GM19455 (cell line): ENCODE data around the gene SLC35A3.
A peak's percentile ranks its signal among the peaks of the same experiment; 100 is the strongest.
"Not testable (repeated sequence)": the region's sequence is repeated elsewhere in the genome, so short reads cannot be mapped to it uniquely, and the experiment has no call there.

Source experiments
- ATAC-seq: cut with Tn5 transposase; IDR thresholded peaks from one replicate; pipeline ENCODE4 v1.9.1; 2021; ENCODE audit not compliant: unreplicated experiment

SLC35A3 gene

DNA sequence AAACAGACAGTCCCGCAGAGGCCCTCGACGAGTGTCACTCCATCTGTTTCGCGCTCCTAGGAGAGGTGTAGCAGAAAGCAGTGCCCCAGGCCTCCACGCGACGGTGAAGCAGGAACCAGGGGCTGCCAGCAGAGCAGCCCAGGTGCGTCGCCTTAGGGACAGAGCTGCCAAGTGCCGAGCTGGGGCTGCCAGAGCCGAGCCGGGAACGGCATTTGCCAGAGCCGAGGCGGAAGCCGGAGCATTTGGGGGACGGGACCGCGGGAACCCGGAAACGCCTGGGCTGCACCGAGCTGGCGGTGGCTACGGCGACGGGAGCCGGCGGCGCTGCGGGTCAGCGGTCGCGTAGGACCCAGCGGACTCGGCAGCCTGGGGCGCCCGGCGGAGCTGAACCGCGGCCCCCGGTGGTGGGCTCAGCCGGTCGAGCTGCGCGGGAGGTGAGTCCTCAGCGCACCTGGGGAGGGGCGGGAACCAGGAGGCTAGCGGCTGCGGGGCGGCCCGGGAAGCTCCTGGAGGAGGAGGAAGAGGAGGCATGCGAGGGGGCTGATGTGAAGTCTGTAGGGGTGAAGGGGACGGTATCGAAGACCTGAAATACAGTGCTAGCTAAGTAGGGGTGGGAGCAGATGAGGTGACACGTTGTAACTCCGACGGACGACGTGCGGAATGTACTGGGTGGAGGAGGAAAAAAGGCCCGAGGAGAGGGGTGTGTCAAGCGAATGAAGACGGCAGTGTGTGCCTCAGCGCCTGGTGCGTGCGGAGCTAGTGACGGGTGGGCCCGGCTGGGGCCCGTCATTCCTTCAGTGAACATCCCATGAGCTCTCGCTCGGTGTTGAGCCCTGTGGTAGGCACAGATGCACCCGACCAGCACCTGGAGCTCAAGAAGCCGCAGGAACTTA, at the start of gene SLC35A3:
Gene SLC35A3, plus strand, starts transcription at position 268 of the 893 bp plus-strand sequence. CDS start 23,559 bp downstream, outside the sequence.
- ATAC-seq: peak; percentile 87

- no peak for ATAC-seq
Observed at GRCh38 chr1:99934801-99935200, 35.0 kb upstream of the SLC35A3 start.

DNA sequence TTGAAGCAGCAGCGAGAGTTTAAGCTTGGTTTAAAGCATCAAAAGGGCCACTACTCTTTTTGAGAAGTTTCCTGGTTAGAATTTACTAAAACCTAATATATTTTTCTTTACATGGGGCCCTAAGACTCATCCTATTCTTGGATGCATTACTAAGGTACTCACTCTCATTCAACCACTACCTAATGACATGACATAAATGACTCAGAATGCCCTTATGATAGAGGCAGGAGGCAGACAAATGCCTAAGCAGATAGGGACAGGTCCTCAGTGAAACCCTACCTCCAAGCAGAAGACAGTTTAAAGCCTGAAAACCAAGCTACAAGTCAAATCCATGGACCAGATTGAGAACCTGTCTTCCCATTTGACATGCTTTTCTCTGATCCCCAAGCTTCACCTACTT, 34.3 kb upstream of the SLC35A3 start:
- ATAC-seq: no peak

DNA sequence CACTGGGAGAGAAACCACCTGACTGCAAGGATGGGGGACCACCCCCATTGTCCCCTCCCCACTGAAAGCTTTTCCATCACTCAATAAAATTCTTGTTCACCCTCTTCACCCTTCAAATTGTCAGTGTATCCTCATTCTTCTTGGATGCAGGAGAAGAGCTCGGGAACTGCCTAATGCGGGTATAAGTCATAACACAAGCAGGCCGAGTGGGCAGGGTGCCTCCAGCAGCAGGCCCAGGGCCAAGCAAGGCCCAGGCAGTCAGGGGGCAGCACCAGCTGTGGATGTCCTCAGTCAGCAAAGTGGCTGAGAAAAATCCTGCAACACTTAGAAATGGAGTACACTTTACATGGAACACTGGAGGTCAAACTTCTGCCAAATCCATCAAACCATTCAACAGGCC, 33.7 kb upstream of the SLC35A3 start:
- no peak for ATAC-seq

DNA sequence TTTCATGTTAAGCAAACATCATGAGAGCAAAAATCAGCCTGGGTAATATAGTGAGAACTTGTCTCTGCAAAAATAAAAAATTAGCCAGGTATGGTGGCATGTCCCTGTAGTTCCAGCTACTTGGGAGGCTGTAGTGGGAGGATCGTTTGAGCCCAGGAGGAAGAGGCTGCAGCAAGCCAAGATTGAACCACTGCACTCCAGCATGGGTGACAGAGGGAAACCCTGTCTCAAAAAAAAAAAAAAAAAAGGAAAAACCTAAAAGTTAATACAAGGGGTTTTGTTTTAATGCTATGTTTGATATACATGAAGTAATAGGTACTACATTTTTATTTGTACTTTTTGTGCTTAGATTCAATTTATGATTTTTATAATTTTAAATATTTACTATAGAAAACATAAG, 27.1 kb upstream of the SLC35A3 start:
- ATAC-seq: no peak

DNA sequence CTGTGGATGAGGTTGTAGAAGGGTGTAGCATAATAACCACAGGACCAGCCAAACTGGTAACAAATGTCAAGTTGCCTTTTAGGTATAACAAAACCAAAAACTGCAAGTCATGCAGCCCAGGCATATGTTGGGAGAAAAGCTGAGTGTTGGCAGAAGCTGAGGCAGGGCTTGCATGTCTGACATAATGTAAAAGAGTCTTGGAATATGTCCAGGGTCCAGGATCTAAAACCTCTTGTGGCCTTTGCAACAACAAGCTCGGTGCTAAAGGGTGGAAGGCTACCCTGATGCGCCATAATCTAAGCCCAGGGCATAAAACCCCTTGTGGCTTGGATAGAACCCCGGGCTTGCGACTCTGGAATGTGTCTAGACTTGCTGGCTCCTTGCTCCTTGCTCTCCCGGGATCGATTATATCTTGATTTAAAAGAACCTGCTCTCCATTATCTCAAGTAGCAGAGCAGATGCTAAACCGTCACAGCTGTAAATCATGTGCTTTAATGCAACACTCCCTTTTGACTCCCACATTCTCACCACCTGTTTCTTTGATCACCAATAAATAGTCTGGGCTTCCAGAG, 26.5 kb upstream of the SLC35A3 start:
- no peak for ATAC-seq

- no peak for ATAC-seq
Observed at GRCh38 chr1:99944192-99944591, 25.6 kb upstream of the SLC35A3 start.

DNA sequence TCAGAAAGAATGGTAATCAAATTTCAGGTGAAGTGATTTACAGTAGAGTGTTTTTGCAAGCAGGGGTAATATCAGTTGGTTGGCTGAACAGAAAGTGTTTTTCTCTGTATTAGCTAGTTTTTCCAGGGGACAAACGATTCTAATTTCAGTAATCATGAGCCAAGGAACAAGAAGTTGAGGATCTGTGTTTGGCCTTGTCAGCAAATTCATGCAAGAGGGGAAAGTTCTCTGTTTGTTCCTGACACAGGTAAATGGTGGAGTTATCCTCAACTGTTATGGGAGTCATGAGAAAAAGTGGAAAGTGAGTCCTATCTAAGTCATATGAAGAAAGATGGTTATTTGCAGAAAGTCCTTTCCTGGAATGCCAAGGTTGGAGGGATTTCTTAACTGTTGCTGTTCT, 24.6 kb upstream of the SLC35A3 start:
- ATAC-seq: no peak

- ATAC-seq: no peak
Observed at GRCh38 chr1:99950486-99950885, 19.3 kb upstream of the SLC35A3 start.

DNA sequence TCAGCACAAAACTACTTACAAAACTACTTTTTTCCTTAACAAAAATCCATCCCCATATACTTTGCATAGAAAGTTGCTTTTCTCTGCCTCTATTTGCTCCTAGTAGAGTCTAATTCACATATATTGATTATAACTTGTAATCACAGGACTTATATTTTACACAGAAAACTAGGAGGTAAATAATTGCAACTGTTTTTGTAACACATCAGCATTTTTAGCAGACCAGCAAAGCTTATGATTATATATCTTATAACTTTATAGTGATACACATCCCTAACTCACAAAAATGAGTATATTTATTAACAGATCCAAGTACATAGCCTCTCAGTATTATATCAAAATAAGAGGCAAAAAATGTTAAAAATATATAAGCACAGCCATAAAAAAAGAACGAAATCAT, 17.3 kb upstream of the SLC35A3 start:
- ATAC-seq: no peak

- ATAC-seq: no peak
Observed at GRCh38 chr1:99955375-99955774, 14.4 kb upstream of the SLC35A3 start.

DNA sequence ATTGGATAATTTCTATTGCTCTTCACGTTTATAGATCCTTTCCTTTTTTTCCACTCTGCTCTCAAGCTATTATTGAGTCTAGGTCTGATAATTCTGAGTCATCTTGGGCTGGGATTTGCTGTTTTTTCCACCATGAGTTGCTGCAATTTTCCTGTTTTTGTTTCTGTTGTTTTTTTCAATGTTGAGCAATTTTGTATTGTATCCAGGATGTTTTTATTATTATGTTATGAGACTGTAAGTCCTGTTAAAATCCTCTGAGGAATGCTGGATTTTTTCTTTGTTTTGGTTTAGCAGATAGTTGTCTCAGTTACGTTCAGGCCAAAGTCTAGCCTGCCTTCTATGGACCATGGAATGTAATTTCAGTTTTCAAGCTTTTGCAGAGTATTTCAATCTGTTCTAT, 13.0 kb upstream of the SLC35A3 start:
- ATAC-seq: no peak

DNA sequence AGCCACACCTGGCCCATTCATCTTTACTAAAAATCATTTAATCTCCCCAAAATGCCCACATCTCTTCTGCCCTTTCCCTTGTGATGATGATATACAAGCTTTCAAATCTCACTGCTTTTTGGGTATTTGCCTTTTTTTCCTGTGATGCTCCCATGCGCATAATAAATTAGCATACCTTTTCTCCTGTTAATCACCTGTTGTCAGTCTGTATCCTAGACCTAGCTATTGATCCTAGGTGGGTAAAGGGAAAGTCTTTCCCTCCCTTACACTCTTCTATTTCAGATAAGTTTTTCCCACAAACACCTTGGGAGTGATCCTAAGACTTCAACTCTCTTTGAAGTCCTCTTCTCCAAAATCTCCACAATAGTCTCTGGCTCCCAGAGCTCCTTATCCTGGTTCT, 12.0 kb upstream of the SLC35A3 start:
- ATAC-seq: no peak

- ATAC-seq: not testable (repeated sequence)
Observed at GRCh38 chr1:99959189-99959705, 10.5 kb upstream of the SLC35A3 start.

DNA sequence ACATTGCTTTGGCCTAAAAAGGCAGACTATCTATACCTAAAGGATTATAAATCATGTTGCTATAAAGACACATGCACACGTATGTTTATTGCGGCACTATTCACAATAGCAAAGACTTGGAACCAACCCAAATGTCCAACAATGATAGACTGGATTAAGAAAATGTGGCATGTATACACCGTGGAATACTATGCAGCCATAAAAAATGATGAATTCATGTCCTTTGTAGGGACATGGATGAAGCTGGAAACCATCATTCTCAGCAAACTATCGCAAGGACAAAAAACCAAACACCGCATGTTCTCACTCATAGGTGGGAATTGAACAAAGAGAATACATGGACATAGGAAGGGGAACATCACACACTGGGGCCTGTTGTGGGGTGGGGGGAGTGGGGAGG, 9.5 kb upstream of the SLC35A3 start:
- not testable (repeated sequence) for ATAC-seq

DNA sequence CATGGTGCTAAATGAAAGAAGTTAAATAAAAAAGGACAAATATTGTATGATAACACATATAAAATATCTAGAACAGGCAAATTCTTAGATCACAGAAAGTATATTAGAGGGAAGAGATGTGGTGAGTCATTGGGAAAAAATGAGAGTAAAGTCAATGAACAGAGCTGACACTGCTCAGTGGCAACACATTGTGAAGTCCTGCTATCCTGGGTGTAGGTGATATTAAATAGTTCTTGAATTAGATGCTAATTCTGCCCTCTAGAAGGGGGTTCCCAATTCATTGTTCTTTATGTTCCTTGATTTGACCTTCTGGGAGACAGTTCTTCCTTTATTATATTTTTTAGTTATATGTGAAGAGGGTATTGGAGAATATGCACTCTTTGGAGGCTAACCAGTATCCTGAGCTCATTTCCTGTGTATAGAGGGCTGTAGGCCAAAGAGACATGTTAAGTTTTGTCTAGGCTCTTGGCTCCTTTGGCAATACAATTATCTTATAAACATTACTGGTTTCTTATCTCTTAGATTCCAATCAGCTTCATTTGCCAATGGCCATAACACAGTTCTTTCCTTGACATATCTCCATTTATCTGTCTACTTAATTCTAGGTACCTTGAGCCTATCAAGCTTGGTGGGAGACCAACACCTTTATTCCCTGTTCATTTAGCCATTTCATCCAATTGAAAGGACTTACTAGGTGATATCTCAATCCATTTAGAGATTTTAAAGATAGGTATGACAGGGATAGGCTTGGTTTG, 6.6 kb upstream of the SLC35A3 start:
- no peak for ATAC-seq

DNA sequence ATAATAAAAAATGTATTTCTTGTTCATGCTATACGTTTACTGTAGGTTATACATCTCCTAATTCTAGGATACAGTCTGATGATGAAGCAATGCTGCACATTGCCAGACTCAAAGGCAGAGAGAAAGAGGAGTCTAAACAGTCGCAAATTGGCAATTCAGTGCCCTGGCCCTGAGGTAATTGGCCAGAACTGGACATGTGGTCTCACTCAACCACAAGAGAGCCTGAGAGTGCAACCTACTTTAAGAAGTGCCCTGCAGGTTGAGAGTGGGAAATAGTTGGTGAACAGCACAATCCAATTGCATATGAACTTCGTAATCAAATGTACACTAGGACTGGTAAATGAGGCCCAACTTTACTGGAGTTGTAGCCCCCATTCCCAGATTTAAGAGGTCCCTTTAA, 5.0 kb upstream of the SLC35A3 start:
- ATAC-seq: no peak

- no peak for ATAC-seq
Observed at GRCh38 chr1:99965646-99966375, 4.0 kb upstream of the SLC35A3 start.

DNA sequence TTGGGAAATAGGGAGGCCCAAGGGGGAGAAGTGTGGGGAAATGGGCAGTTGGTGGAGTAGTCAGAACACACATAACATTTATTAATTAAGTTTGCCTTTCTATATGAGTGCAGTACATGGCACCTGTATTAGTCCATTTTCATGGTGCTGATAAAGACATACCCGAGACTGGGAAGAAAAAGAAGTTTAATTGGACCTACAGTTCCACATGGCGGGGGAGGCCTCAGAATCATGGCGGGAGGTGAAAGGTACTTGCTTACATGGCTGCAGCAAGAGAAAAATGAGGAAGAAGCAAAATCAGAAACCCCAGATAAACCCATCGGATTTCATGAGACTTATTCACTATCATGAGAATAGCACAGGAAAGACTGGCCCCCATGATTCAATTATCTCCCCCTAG, 1.6 kb upstream of the SLC35A3 start:
- ATAC-seq: no peak

- peak; percentile 29 for ATAC-seq
Observed at GRCh38 chr1:99969260-99969728, 502 bp upstream of the SLC35A3 start.
